ENCODE data around the gene CBX4.

DNA sequence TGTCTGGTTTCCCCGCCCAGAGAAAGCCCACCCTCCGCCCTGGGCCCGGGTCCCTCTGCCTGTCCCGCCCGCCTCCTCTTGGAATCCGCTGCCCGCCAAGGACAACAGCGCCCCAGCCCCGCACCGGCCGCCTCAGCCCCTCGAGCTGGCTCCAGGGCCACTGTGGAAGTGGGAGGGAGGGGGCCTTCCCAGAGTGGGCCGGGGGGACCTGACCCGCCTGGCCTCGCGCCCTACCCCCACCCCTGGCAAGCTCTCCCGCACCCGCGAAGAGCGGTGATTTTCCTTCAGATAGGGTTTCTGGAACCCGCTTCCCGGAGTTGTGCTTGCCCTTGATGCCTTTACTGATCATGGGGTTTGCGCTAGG lies 40.1 kb downstream of the CBX4 start:
- TF ChIP-seq, protein P1, sequence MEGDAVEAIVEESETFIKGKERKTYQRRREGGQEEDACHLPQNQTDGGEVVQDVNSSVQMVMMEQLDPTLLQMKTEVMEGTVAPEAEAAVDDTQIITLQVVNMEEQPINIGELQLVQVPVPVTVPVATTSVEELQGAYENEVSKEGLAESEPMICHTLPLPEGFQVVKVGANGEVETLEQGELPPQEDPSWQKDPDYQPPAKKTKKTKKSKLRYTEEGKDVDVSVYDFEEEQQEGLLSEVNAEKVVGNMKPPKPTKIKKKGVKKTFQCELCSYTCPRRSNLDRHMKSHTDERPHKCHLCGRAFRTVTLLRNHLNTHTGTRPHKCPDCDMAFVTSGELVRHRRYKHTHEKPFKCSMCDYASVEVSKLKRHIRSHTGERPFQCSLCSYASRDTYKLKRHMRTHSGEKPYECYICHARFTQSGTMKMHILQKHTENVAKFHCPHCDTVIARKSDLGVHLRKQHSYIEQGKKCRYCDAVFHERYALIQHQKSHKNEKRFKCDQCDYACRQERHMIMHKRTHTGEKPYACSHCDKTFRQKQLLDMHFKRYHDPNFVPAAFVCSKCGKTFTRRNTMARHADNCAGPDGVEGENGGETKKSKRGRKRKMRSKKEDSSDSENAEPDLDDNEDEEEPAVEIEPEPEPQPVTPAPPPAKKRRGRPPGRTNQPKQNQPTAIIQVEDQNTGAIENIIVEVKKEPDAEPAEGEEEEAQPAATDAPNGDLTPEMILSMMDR (IDR thresholded peaks at IDR 0.05 in 4 of 5, conservative IDR thresholded peaks at IDR 0.05 in 1 of 5) = no peak
- TF ChIP-seq POLR2A (IDR thresholded peaks at IDR 0.05) = no peak

All from gastrocnemius medialis (tissue), 4 donors.